CD4-positive, alpha-beta T cell treated with Interleukin-1 beta for 1 hour (primary cell): ENCODE results near the gene ADNP.
"Not testable (repeated sequence)": the region's sequence is repeated elsewhere in the genome, so short reads cannot be mapped to it uniquely, and the experiment has no call there.

ENCODE experiments used
- DNase-seq, 2 donors: peaks; one replicate each; pipeline ENCODE4 v3.0.0-alpha.2; 2020 to 2022

The ADNP gene

GRCh38 chr20:50900261-50900660 is 31.0 kb downstream of the ADNP start:
- no peak for DNase-seq

DNA sequence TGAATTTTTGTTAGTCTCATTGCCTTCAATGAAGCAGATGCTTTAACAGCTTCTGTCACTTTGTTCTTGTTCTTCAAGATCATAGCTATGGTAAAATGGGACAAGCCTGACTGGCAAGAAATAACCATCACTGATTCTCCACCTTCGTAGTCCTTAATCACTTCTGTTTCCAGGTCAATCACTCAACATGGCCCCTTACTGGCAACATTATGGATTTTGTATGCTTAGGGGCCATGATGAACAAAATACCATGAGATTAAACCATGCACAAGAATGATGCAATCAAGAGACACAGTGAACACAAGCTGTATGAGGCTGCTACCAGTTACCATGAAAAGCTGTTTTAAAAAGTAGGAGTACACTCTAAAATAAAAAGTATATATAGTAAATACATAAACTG is 32.8 kb downstream of the ADNP start:
- no peak for DNase-seq

DNA sequence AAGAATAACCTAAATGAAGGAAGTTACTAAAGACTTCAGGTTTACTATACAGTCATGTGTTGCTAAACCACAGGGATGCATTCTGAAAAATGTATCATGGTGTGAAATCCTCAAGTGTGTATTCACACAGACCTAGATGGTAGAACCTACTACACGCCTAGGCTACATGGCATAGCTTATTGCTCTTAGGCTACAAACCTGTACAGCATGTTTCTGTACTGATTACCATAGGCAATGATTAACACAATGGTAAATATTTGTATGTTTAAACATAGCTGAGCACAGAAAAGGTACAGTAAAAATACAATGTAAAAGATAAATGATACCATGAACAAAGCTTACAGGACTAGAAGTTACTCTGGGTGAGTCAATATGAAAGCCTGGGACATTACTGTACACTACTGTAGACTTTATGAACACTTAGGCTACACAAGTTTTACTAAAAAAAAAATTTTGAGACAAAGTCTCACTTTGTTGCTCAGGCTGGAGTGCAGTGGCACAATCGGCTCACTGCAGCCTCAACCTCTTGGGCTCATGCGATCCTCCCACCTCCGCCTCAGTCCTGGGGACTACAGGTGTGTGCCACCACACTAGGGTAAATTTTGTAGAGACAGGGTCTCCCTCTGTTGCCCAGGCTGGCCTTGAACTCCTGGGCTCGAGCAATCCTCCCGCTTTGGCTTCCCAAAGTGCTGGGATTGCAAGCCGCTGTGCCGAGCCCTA is 36.0 kb downstream of the ADNP start:
- no peak for DNase-seq

GRCh38 chr20:50893620-50894019 is 37.6 kb downstream of the ADNP start:
- DNase-seq = no peak

- DNase-seq = no peak
Measured at GRCh38 chr20:50892394-50892793, 38.8 kb downstream of the ADNP start.

GRCh38 chr20:50891138-50891537 is 40.1 kb downstream of the ADNP start:
- no peak for DNase-seq

- no peak for DNase-seq
Measured at GRCh38 chr20:50887576-50887975, 43.7 kb downstream of the ADNP start.

DNA sequence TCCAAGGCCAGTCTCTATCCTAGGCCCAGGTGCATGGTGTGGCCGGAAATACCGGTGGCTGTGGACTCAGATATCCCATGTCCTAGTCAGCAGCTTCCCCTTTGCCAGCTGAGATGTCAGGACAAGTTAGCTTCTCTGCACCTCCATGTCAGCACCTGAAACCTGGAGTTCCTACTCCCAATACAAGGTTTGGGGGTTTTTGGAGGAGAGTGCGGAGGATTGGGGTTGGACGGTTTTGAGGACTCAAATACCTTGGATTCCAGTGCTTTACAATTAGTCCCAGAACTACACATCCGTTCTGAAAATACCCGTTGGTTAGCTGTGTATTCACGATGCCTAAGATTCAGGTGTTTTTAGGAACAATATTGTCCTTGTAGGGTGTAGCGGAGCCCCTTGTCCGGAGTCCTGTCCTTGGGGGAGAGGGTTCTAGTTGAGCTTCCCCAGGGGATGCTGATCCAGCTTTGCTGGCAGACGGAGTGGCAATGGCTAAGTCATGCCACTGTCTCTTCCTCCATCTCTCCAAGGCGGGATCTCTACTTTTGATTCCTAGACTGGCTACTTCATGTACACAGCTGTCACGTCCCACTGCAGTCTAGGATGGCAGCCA is 45.0 kb downstream of the ADNP start:
- no peak for DNase-seq

- no peak for DNase-seq
Measured at GRCh38 chr20:50885781-50886180, 45.5 kb downstream of the ADNP start.

GRCh38 chr20:50885068-50885467 is 46.2 kb downstream of the ADNP start:
- no peak for DNase-seq

GRCh38 chr20:50883856-50884255 is 47.4 kb downstream of the ADNP start:
- no peak for DNase-seq

- DNase-seq = not testable (repeated sequence)
Measured at GRCh38 chr20:50881759-50882424, 49.3 kb downstream of the ADNP start.

- no peak for DNase-seq
Measured at GRCh38 chr20:50879649-50880550, 51.3 kb downstream of the ADNP start.

DNA sequence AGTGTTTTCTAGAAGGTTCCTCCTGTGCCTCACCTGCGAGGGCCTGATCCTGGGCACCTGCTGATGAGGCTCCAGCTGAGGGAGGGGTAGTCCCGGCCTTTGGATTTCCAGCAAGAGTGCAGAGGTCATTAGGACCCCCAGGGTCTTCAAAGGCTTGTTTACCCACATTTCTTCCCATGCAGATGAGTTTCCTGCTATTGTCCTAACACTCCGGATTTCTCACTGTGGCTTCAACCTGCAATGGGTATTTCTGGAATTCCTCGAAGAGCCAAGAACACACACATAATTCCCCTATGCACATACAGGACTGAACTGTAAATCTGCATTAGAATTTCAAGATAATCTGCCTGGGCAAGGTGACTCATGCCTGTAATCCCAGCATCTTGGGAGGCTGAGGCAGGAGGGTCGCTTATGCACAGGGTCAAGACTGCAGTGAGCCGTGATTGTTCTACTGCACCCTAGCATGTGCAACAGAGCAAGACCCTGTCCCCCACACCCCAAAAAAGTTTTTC is 53.9 kb downstream of the ADNP start:
- DNase-seq = no peak

DNA sequence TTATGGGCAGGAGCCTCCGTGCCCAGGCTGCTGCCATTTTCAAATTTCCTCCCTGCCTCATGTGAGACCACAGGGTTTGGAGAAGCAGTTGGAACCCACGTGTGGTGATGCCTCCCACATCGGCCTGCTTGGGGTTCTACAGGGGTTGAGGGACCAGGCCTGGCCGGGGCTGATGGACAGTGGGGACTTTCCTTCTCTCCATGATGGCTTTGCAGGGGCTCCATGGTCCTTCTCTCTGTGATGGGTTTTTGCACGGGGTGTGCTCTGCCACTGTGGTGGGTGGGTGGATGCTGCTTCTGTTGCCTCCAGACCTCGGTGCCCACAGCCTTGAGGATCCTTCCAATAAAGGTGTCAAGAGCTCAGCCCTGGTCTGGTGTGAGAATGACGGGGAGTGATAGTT is 54.4 kb downstream of the ADNP start:
- no peak for DNase-seq

GRCh38 chr20:50876063-50876685 is 55.1 kb downstream of the ADNP start:
- DNase-seq = no peak

DNA sequence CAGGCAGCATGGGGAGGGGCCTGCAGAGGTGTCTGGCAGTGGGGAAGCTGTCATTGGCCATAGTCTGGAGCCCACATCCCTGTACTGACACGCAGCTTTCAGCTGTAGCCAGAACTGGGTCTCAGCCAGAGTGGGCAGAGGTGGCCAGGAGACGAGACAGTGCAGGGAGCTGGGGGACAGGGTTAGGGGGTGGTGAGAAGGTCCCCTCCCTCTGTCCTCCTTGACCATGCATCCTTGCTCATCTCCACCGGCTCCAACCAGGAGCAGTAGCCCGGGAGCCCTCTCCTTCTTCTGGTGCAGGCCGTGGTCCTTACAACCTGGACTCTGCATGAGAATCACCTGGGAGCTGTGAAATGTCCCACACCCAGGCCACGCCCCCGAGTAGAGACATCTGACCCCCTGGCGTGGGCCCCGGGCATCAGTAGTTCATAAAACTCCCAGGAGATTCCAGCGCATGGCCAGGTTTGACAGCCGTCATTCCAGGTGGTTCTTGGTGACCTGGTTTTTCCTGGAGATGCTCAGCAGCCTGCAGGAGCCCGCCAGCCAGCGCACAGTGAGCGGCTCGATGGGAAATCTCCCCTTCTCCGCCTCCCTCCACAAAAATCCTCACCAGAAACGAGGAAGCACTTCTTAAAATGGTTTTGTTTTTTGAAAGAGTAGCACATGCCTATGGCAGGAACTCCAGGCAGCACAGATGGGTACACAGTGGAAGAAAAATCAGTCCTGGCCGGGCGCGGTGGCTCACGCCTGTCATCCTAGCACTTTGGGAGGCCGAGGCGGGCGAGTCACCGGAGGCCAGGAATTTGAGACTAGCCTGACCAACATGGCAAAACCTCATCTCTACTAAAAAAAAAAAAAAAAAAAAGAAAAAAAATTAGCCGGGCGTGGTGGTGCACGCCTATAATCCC is 56.2 kb downstream of the ADNP start:
- no peak for DNase-seq

DNA sequence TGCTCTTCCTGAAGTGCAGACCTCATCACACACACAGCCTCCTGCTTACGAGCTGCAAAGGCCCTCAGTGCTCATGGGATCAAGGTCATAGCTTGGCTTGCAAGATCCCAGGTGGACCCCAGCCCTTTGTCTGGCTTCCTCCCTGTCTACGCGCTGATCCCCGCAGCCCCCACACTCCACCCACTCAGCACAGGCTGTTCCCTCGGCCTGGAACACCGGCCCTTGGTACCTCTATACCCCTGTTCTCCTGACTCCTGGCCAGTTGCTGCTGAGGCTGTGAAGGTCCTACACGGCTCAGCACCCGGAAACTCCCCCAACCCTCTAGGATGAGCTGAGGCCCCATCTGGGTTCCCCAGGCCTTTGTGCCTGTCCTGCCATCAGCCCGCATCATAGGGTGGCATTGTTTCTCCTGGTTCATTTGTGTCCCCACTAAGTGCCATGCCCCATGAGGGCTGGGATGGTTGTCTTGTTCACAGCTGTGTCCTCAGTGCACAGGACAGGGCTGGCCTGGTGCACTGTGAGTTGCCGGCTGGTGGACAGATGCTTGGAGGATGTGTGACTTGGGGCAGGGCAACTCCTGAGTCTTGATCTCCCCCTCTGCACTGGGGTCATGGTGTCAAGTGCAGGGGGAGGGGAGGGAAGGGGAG is 57.0 kb downstream of the ADNP start:
- DNase-seq = no peak

DNA sequence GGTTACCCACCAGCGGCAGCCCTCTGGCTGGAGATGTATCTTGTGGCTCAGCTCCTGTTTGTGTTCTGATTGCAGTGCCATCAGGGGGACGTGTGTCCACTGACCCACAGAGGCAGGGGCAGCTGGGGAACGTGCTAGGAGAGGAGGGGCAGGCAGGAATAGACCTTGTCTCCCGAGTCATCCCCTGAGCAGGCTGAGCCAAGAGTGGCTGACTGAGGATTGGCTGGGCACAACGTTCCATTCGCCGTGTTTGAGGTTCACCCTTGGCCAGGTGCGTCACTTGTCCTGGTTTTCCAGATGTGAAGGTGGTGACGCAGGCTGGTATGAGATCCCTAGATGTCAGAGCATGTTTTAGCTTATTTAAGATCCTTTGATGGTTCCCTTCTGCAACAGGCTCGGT is 57.7 kb downstream of the ADNP start:
- no peak for DNase-seq

GRCh38 chr20:50872560-50873425 is 58.4 kb downstream of the ADNP start:
- peak in 1 of 2 donors; percentile 20 for DNase-seq
